Heart left ventricle (tissue), 13 donors: ENCODE data around the gene CBX8.

Experiments
- POLR2A ChIP-seq, 2 donors: fragments of 450-650 bp; IDR thresholded peaks; one replicate each; pipeline ENCODE4 v1.6.1; 2017; ENCODE audit warnings: antibody characterized with exemption in 2 of 2, mild to moderate bottlenecking in 2 of 2, moderate library complexity in 2 of 2
- TF ChIP-seq, protein P1 (sequence below), 12 donors: fragments of 200-600 bp; sonication (generic) in 4 of 12; IDR thresholded peaks; one replicate each; pipeline versions ENCODE4 v1.5.0 to v1.8.0; 2018 to 2022; ENCODE audit warnings: antibody characterized with exemption in 12 of 12, mild to moderate bottlenecking in 5 of 12
- donor health status: ischemic (EF 13 %, LVEDD 7.1; RV severe dilation, severe dysfunction).
- donor health status: DM: no; HTN: yes; CAD: no.
- donor health status: DM: no; HTN: no; CAD: no.
- donor health status: ischemic (EF 25% LVEDD 6.9; RV normal size, moderate dysfunction).
- donor health status: ischemic (EF 25% LVEDD 5.7; RV mildly dilated, moderate dysfunction).
- donor health status: ischemic (EF 35%, LVEDD 5.7; RV mildly dilated, moderate dysfunction).
- donor health status: nonischemic (EF 11% LVEDD 7.7; RV severe dilation, severe dysfunction).
- donor health status: DM: yes; HTN: yes; CAD: no.
- donor health status: PGD.
- donor health status: ischemic (EF 29% LVEDD 5.4; RV normal size, mild dysfunction).
- donor health status: nonischemic (EF 23%, LVEDD 6.1; RV moderate dilation, normal function).

DNA sequence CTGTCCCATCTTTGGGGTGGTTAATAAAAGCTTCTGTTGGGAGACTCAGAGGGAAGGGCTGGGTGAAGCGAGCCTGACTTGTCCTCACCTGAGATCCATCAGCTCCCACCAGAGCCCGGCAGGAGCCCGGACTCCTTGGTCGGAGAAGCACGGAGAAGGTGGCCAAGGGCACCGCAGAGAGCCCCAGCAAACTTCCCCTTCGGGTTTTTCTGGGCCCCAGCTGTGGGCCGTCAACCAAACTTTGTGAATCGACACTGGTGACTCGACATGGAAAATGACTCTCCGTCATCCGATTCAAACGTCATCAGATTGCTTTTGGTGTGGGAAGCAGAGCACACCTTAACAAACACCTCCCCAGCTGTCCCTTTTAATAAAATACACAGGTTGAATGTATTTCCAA is 44.7 kb downstream of the CBX8 start:
- TF ChIP-seq, protein P1, sequence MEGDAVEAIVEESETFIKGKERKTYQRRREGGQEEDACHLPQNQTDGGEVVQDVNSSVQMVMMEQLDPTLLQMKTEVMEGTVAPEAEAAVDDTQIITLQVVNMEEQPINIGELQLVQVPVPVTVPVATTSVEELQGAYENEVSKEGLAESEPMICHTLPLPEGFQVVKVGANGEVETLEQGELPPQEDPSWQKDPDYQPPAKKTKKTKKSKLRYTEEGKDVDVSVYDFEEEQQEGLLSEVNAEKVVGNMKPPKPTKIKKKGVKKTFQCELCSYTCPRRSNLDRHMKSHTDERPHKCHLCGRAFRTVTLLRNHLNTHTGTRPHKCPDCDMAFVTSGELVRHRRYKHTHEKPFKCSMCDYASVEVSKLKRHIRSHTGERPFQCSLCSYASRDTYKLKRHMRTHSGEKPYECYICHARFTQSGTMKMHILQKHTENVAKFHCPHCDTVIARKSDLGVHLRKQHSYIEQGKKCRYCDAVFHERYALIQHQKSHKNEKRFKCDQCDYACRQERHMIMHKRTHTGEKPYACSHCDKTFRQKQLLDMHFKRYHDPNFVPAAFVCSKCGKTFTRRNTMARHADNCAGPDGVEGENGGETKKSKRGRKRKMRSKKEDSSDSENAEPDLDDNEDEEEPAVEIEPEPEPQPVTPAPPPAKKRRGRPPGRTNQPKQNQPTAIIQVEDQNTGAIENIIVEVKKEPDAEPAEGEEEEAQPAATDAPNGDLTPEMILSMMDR (IDR thresholded peaks at IDR 0.05): no peak
- no peak for TF ChIP-seq POLR2A (IDR thresholded peaks at IDR 0.05)
